ENCODE results near the gene DGKB.

- TF ChIP-seq CTCF (IDR thresholded peaks at IDR 0.05) (no peak), POLR2A (IDR thresholded peaks at IDR 0.05) (no peak)
Observed at GRCh38 chr7:14805105-14805719, 97.3 kb downstream of the DGKB start.
